A204.1 (cell line): ENCODE data around the gene POLDIP2.

ENCODE experiments used
- FAIRE-seq: peaks from 2 replicates; lab custom pipeline; 2012; peaks lifted over from hg19 to GRCh38; lab: Jason Lieb, UNC

POLDIP2 gene

DNA sequence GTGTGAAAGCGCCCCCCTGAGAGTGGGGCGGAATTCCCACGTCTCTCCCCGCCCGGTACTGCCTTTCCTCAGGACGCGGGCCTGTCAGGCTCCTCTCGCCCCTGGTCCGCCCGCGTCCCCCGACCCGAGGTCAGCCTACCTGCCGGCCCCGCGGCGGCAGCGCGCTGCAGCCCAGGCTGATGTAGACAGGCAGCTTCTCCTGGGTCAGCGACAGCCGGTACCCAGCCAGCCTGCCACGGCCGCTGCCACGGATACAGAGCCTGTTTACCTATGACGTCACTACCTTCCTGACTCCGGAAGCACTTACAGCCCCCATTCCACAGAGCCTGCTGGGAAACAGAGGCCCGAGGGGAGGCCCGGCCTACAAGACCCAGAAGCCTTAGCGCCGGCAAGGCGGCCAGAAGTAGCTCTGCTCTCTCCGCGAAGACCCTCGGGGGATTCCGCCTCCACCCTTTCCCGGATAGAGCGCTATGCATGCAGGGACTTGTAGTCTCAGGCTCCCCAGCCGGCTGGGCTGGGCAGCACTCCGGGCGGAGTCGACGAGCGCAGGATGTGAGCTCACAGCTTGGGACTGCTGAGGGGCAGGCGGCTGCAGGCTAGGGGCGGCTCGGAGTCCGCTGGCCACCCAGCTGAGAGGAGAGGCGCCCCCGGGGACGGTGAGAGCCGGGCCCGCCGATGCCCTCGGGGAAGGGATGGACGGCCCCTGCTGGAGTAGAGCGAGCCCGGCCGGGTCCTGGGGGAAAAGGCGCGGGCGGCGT, 21.9 kb downstream of the POLDIP2 start, which contains the start of the genes IFT20 and TNFAIP1:
IFT20 (minus strand) TSS at position 272 of the 758 bp plus-strand sequence. CDS start 3,487 bp downstream, outside the sequence.
TNFAIP1 (plus strand) TSS at position 561 of the 758 bp plus-strand sequence. CDS start 3,761 bp downstream, outside the sequence.
- FAIRE-seq: peak; percentile 99

DNA sequence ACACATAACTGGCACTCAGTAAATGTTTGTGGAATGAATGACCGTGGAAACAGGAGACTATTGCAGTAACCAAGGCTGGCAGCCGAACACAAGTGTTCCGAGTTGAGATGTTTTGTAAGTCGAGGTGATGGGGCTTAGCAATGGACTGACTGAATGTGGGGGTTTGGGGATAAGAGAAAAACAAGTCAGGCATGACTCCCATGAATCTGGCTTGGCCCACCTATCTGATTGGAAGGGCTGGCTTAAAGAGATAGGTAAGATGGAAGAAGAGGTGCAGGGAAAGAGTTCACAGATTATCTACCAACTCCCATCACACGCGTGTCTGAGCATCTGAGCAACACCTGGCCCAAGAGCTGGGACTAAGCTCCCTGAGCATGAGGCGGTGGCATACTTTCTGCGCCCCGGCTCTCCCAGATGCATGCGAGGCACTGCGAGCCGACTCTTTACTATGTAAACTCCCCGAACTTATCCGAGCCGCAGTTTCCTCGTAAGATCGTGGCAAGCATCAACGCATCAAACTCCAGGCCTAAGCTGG, 22.6 kb downstream of the POLDIP2 start:
- FAIRE-seq: no peak

DNA sequence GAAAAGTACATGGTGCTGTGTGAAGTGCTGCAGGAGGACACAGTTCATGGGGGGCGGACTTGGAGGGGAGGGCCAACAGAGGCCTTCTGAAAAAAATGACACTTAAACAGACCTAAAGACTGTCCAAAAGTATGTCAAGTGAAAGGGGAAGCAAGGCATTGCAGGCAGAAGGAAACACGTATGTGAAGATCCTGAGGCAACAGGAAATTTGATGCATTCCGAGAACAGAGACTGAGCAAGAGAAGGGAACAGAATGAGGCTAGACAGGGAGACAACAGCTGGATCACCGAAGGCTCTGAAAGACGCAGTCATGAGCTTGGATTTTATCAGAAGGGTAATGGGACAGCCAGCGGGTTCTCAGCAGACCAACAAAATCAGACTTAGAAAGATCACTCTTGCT, 23.2 kb downstream of the POLDIP2 start:
- no peak for FAIRE-seq

DNA sequence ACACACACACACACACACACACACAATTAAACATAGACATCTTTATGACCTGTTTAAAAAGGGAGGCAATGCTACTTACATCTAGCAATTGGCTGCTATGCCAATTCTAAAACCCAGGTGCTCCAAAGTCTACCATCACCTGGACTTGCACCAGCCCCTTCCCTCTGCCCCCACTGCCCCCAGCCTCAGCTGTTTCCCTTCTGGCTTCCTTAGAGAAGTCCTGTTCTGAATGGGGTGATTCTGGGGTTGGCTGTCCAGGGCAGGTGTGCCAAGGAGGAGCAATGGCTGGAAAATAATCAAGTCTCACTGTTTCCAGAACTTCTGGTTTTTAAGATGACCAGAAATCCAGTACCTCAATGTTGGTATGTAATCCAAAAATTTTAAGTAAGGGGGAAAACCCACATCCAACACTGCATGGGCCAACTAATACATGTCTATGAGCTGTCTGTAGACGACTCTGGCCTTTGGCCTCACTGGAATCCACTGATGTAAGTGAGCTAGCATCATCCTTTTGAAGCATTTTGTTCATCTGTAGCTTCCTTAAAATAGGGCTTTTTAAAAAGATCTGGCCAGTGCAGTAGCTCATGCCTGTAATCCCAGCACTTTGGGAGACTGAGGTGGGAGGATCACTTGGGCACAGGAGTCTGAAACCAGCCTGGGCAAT, 24.1 kb downstream of the POLDIP2 start:
- no peak for FAIRE-seq

DNA sequence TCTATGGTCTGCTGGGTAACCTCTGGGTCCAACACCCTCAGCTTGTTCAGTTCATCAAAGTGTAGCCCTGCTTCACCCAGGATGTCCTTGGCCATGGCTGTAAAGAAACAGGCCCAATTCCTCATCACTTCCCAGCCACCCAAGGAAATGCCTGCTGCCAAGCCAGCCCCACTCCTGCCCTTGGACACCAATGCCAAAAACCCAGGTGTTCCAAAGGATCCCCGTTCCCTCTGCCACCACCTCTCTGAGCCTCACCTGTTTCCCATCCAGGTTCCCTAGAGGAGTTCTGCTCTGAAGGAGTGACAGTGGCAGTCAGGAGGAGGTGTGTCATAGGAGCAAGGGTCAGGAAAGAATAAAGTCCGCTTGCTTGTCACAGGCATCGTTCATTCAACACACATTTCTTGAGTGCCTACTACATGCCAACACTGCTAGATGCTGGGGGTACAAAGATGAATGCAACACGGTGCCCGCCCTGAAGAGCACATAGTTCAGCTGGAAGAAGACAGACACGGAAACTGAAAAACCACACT, 25.4 kb downstream of the POLDIP2 start:
- FAIRE-seq: no peak

DNA sequence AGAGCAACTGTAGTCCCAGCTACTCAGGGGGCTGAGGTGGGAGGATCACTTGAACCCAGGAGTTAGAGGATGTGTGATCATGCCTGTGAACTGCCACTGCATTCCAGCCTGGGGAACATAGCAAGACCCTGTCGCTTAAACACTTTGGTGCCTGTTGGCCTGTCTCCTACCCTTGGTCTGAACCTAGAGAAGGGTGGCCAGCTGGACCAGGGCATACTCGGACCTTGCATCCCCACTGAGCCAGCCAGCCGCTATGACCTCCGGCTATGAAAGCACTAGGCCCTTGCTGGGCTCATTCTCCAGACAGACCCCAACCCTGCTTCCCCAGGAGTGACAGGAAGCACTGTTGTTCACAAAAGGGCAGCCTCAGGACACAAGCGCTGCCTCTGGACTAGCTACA, 26.7 kb downstream of the POLDIP2 start:
- no peak for FAIRE-seq

DNA sequence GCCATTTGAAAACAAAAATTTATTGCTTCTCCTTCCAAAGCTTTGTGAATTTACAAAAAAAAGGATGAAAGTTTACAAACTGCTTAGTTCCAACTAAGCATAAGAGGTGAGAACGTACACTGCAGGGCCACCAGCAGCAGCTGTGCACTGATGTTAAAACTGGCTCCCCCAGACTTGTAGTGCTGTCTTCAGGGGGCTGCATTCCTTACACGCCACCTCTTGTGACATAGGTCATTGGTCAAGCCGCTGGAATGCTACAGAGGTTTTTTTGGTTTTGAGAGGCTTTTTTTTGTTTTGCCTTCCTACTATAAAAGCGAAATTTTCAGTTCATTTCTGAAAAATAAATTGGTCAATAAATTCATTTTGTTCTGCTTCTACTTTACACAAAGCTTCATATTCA, 29.0 kb downstream of the POLDIP2 start:
- FAIRE-seq: no peak

DNA sequence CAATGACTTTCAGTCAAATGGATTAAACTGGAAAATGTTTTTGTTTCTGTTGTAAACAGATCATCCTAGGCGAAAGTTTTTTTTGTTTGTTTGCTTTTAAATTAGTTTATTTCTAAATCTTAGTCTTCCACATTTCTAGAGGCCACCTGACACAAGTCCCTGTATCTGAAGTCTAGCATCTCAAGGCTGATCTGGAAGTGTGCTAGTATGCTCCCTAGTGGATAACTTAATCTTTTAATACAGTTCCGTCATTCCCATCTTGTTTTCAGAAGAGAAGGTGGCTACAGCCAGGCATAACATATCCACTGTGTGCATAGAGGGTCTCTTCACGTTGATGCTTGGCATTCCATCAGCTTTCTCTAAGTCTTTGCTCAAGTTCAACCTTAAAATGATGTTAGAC, 29.6 kb downstream of the POLDIP2 start:
- no peak for FAIRE-seq

DNA sequence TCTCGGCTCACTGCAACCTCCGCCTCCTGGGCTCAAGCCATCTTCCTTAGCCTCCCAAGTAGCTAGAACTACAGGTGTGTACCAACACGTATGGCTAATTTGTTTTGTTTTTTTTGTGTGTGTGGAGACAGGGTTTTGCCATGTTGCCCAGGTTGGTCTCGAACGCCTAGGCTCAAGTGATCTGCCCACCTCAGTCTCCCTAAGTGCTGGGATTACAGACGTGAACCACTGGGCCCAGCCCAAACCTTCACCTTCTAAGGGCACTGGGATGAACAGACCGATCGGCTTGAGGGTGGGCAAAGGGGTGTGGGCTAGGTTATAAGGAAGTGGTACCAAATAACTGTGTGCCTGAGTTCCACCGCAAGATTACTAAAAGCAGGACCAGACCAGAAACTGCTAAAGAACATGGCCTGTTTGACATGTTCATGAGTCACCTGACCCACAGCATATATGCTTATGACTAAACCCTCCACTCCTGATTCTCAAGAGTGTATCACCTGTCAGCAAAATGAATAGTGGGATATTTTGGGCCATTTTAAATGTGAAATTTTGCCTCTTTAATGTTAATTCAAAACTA, 30.2 kb downstream of the POLDIP2 start:
- no peak for FAIRE-seq

DNA sequence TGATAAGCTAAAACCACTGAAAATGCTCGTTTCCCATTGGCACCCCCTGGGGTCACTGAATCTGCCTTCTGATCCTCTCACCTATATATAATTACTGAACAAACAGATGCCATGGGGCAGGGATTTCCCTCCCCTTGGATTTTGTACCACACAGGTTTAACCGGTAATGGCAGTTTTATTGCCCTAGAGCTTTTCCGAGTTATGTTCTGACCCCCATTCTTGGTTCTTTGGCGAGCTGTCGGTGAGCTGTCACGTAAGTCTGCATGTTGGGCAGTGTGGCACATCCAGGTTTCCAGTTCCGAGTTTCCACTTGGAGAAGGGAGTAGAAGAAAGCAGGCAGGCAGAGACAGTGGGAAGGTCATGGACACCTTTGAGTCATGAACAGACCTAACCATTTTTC, 31.2 kb downstream of the POLDIP2 start:
- no peak for FAIRE-seq

DNA sequence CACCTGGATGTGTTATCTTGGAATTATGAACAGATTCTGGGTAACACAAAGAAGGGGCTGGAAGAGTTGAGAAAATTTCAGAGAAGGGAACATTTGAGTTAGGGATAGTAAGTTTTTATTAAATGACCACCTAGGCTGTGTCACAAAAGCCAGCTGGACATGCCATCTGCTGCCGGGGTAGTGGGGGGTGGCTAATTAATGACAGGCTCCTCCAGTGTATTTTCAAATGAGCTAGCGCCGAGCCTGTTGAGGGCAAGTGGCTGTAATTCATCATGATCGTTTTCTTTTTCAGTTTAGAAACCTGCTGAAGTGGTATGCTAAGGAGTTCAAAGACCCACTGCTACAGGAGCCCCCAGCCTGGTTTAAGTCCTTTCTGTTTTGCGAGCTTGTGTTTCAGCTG, 32.1 kb downstream of the POLDIP2 start:
- no peak for FAIRE-seq

DNA sequence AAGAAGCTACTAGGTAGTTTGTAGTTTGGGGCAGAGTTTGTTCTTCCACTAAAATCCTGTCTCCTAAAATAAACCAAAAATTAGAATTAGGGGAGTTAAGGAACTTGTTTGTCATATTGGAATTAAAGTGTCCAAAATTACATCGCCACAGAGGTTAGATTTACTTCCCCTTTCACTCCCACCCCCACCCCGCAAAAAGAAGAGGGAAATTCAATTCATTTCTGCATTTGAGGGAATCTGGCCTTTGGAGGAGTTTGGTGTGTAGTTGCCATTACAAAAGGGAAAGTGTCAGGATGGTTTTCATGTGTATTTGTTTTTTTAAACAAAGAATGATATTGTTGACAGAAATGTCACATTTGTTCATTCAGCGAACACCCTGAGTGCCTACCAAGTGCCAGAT, 32.5 kb downstream of the POLDIP2 start:
- no peak for FAIRE-seq

DNA sequence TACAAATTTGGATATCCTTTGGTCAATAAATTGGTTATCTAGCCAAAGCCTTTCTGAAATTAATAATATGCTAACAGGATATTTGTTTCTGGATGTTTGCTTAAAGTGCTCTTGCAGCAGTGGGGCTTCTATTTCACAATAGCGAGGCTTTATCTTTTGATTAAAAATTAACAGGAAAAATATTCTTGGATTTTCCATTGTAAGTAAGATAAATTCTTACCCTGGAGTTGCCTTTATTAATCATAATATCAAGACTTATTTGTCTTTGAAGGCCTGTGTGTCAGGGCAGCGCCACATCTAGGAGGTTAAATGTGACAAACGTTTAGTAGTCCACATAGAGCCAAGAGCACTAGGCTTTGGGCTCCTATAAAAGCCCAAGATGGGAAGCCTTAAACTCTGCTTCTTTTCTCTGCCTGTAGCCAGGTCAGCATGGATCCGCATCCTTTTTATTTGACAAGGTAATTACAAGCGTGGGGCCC, 33.0 kb downstream of the POLDIP2 start:
- FAIRE-seq: no peak

DNA sequence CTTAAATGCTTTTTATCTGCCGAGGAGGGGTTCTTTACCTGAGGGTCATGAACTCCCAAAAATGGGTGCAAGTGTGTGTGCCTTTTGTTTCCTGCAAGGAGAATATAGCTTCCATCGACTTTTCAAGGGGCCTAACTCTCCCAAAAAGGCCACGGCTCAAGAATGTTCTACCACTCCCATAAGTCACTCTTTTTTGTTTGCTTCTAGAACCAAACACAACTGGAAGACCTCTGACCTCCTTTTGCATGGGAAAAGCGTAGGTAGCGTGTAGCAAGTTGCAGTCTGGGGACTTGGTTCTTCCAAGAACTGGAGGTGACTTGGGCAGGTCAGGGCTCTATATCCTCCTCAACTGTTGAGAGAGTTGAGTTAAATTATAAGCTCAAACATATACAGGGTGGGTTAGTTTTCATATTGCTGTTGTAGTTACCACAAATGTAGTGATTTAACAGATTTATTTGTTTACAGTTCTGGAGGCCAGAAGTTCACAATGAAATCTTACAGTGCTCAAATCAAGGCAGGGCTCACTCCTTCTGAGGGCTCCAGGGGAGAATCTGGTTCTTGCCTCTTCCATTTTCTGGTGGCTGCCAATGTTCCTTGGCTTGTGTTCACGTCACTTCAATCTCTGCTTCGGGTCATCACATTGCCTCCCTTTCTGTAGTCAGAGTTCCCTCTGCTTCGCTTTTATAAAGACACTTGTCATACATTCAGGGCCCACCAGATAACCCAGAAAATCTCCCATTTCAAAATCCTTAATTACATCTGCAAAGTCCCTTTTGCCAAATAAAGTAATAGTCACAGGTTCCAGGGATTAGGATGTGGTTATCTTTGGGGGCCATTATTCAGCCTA, 36.9 kb downstream of the POLDIP2 start:
- FAIRE-seq: no peak

DNA sequence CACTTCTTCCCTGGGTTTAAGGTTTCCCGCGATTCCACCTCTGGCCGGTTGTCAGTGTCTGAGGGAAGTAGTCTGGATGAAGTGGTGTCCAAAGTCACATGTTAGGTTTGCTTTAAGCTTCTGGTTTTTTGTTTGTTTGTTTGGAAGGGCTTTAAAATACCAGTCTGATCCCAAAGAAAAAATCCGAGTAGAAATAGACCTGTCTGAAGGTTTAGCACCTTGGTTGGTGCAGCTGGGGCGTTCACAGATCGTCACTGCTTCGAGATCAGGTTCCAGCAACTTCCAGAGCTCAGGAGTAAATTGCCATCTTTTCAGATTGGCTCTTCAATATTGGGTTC, 37.8 kb downstream of the POLDIP2 start:
- no peak for FAIRE-seq

DNA sequence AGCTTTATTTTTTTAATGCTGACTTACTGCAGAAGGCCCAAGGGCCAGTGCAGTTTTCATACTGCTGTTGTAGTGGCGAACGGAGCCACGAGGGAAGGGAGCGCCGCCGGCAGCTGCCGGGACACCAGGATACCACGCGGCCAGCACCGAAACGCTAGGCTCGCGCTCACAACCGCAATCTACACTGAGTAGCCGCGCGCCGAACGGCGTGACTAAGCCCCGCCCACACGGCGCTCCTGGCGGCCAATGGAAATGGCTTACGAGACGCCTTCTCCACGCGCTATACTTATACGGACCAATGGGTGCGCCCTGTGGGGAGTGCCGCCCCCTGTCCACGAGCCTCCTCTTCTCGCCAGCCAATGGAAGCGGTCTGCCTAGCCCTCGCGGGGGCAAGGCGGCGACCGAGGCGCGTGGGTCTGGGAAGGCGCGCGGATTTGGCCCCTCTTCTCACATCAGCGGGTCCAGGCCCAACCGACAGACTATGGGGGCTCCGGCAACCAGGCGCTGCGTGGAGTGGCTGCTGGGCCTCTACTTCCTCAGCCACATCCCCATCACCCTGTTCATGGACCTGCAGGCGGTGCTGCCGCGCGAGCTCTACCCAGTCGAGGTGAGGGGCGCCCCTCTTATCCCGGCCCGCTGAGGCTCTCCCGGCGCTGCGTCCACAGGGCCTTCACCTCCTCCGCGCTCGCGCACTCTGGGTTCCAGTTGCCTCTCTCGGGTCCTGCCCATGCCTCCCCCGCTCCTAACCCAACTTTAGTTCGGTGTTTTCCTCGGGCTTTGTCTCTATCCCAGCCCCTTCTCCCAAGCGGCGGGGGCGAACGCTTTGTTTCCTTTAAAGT, 38.3 kb downstream of the POLDIP2 start, which contains the start of gene TMEM97:
TMEM97 (plus strand) TSS at position 442 of the 839 bp plus-strand sequence; CDS start at position 482, 40 bp downstream.
- FAIRE-seq: peak; percentile 92

DNA sequence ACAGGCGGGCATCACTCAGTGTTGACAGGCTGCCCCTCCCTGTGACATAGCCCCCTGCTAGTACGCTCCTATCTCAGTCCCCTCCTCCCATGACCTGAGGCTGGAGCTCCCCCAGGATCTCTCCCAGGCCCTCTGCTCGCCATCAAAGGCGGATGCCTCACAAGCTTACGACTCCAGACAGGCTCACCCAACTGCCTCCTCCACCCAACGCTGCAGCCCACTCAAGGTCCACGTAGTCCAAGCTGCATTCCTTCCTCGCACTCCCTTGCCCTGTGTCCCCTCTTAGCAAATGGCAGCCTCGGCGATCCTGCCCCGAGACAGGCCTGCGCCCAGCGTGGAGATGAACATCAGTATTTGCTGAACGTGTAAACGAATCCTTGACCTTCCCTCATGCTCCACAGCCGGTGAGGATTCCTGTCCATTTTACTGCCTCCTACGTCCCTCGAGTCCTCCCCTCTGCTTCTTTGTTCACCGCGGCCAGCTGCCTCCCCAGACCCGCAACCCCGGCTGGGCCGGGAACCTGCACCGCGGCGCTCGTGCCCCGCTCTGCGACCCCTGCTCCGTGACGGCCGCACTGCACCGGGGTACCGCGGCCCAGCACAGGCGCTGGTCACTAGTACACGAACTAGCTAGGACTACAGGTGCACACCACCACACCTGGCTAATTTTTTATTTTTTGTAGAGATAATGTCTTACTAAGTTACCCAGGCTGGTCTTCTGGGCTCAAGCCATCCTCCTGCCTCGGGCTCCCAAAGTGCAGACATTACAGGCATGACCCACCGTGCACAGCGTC, 39.2 kb downstream of the POLDIP2 start:
- FAIRE-seq: no peak

DNA sequence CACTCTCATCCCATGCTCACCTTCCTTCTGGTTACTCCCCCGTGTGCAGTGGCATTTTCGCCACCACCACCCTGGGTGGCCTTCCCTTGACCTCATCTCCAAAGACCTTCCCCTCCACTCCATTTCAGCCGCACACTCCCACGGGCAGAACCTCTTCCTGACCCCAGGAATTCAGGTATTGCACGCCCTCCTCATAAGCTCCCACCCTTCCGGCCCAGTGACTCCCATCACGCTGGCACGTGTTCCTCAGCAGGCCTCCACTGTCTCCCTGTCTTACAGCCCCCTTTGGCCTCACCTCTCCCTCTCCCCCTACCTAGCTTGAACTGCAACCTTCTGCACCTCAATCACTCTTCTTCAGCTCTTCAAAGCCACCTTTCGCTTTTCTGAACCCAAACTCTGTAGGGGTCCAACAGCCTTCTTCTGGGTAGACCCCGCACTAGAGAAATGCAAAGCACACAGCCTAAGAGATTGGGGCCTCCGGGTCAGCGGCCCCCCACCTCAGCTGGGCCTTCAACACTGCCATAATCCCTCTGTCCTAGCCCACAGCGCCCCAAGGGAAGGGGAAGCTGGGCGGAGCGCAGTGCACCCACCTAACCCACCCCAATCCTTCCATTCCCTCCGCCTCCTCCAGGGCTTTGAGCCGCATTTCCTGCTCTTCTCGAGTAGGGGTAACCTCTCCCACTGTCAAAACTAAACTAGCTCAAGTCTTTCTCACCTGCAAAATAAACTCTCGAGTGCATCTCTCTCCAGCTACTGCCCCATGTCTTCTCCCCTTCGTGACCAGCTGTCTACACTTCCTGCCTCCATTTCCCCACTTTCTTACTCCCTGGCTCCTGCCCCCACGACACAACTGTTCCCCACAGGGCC, 40.0 kb downstream of the POLDIP2 start:
- no peak for FAIRE-seq
